ENCODE data around the gene GPALPP1. TPM values are rescaled to one million over a fixed set of nuclear protein-coding genes. Genes with fewer than 3 reads are reported as not detected.

The GPALPP1 gene
- total RNA-seq, 4 donors from 2014 or later: 13.3 to 41.3 (median 21.7) TPM

- Histone ChIP-seq H3K4me3 (no peak overlapping the region), H3K27ac (no peak overlapping the region), H3K4me1 (peaks cover 0 to 12% (median 0%) of the 10 kb centered on the region in 4 donors), H3K36me3 (no peaks in the 10 kb centered on the region), H3K9me3 (no peaks in the 10 kb centered on the region), H3K27me3 (no peaks in the 10 kb centered on the region)
- TF ChIP-seq CTCF (IDR thresholded peaks at IDR 0.05) (no peak), POLR2A (IDR thresholded peaks at IDR 0.05) (no peak)
- DNase-seq: no peak
These were observed 59.6 kb downstream of the GPALPP1 start for GRCh38 chr13:45048890-45049407.

GRCh38 chr13:45049478-45049877, 60.1 kb downstream of the GPALPP1 start:
- Histone ChIP-seq H3K27ac (no peak overlapping the region), H3K4me1 (peaks cover 0 to 12% (median 0%) of the 10 kb centered on the region in 4 donors), H3K9me3 (no peaks in the 10 kb centered on the region), H3K27me3 (no peaks in the 10 kb centered on the region), H3K4me3 (no peak overlapping the region), H3K36me3 (no peaks in the 10 kb centered on the region)
- TF ChIP-seq CTCF (IDR thresholded peaks at IDR 0.05): no peak
- no peak for TF ChIP-seq POLR2A (IDR thresholded peaks at IDR 0.05)
- no peak for DNase-seq

GRCh38 chr13:45051315-45051714, 62.0 kb downstream of the GPALPP1 start:
- no peaks in the 10 kb centered on the region for H3K36me3 ChIP-seq
- no peaks in the 10 kb centered on the region for H3K27me3 ChIP-seq
- H3K9me3 ChIP-seq: no peaks in the 10 kb centered on the region
- no peak overlapping the region for H3K4me3 ChIP-seq
- no peak for DNase-seq
- H3K27ac ChIP-seq: no peak overlapping the region
- TF ChIP-seq POLR2A (IDR thresholded peaks at IDR 0.05) (no peak), CTCF (IDR thresholded peaks at IDR 0.05) (no peak)
- H3K4me1 ChIP-seq: peaks cover 0 to 26% (median 0%) of the 10 kb centered on the region in 4 donors

- DNase-seq: peak in 1 of 3 donors; percentile 53
- Histone ChIP-seq H3K4me3 (no peak overlapping the region), H3K9me3 (no peaks in the 10 kb centered on the region), H3K36me3 (no peaks in the 10 kb centered on the region), H3K27ac (peak overlapping the region in 1 of 4 donors; percentile 39), H3K4me1 (peaks cover 0 to 20% (median 0%) of the 10 kb centered on the region in 4 donors), H3K27me3 (no peaks in the 10 kb centered on the region)
- no peak for TF ChIP-seq POLR2A (IDR thresholded peaks at IDR 0.05)
- no peak for TF ChIP-seq CTCF (IDR thresholded peaks at IDR 0.05)
These were observed 66.0 kb downstream of the GPALPP1 start for GRCh38 chr13:45055198-45055901.

- Histone ChIP-seq H3K36me3 (no peaks in the 10 kb centered on the region), H3K27me3 (no peaks in the 10 kb centered on the region), H3K9me3 (no peaks in the 10 kb centered on the region), H3K4me3 (no peak overlapping the region), H3K4me1 (peaks cover 0 to 20% (median 0%) of the 10 kb centered on the region in 4 donors), H3K27ac (peak overlapping the region in 1 of 4 donors; percentile 39)
- DNase-seq: no peak
- TF ChIP-seq CTCF (IDR thresholded peaks at IDR 0.05) (no peak), POLR2A (IDR thresholded peaks at IDR 0.05) (no peak)
These were observed 66.7 kb downstream of the GPALPP1 start for GRCh38 chr13:45055902-45056648.
